Progenitor cell of endocrine pancreas (in vitro differentiated cells): ENCODE results near the gene SNAI1. TPM values are rescaled to one million over a fixed set of nuclear protein-coding genes. Genes with fewer than 3 reads are reported as not detected.

Experiments used
- DNase-seq: peaks from one replicate; pipeline ENCODE4 v3.0.0; 2021; ENCODE audit warnings: low spot score; ENCODE audit not compliant: unreplicated experiment
- H3K27ac Mint-ChIP-seq: 2 replicates; pipeline ENCODE4 v1.8.0; 2021; ENCODE audit warnings: mild to moderate bottlenecking, moderate library complexity, mixed read lengths
- H3K27me3 Mint-ChIP-seq: 2 replicates; pipeline ENCODE4 v1.8.0; 2021; ENCODE audit warnings: mixed read lengths
- H3K36me3 Mint-ChIP-seq: 2 replicates; pipeline ENCODE4 v1.8.0; 2022; ENCODE audit warnings: mixed read lengths; ENCODE audit not compliant: insufficient read depth
- H3K4me1 Mint-ChIP-seq: 2 replicates; pipeline ENCODE4 v1.8.0; 2021; ENCODE audit warnings: low read depth, mixed read lengths
- H3K4me3 Mint-ChIP-seq: 2 replicates; pipeline ENCODE4 v1.8.0; 2021; ENCODE audit warnings: low read depth, mild to moderate bottlenecking, moderate library complexity, mixed read lengths
- H3K9me3 Mint-ChIP-seq: 2 replicates; pipeline ENCODE4 v1.8.0; 2021; ENCODE audit warnings: low read depth, mixed read lengths
- CTCF ChIP-seq: fragments of 200-600 bp; sonication (generic); IDR thresholded peaks from one replicate; pipeline ENCODE4 v1.5.0; 2021; ENCODE audit warnings: antibody characterized with exemption, mild to moderate bottlenecking; ENCODE audit not compliant: unreplicated experiment
- total RNA-seq: library from RNA; stranded (reverse); gene quantifications from 2 replicates; pipeline ENCODE4 v1.2.1, GENCODE V29; 2021

SNAI1 gene
- total RNA-seq, 1 donor from 2014 or later, result 1.7 TPM

GRCh38 chr20:50038169-50038568, 55.4 kb downstream of the SNAI1 start:
- H3K9me3 Mint-ChIP-seq, result no peaks in the 10 kb centered on the region
- H3K27ac Mint-ChIP-seq, result no peak overlapping the region
- H3K27me3 Mint-ChIP-seq, result peaks cover 5% of the 10 kb centered on the region
- H3K4me1 Mint-ChIP-seq, result peaks cover 5% of the 10 kb centered on the region
- TF ChIP-seq CTCF, result no peak
- H3K36me3 Mint-ChIP-seq, result no peaks in the 10 kb centered on the region
- DNase-seq, result no peak
- no peak overlapping the region for H3K4me3 Mint-ChIP-seq

Other genes with a start within 250 kb of the SNAI1 start
- gene SLC9A8, start 170.2 kb upstream of the SNAI1 start, total RNA-seq, result 9.9 and 11.4 TPM in 2 replicates
- gene SPATA2, start 67.5 kb upstream of the SNAI1 start, total RNA-seq, result 9.5 and 10.2 TPM in 2 replicates
- 56.6 and 62.3 TPM in 2 replicates for gene RNF114, start 46.6 kb upstream of the SNAI1 start, total RNA-seq
- 150 and 157 TPM in 2 replicates for gene UBE2V1, start 130.2 kb downstream of the SNAI1 start, total RNA-seq
- 26.0 and 31.0 TPM in 2 replicates for gene PEDS1, start 170.7 kb downstream of the SNAI1 start, total RNA-seq
- 19.6 and 21.3 TPM in 2 replicates for gene CEBPB, start 207.8 kb downstream of the SNAI1 start, total RNA-seq